ENCODE data around the gene LCA5L. TPM values are rescaled to one million over a fixed set of nuclear protein-coding genes. Genes with fewer than 3 reads are reported as not detected.
"Not testable (repeated sequence)": the region's sequence is repeated elsewhere in the genome, so short reads cannot be mapped to it uniquely, and the experiment has no call there.

Gene LCA5L
- total RNA-seq, 1 donor from 2014 or later: 0.41 TPM

GRCh38 chr21:39387461-39388037 is 58.0 kb downstream of the LCA5L start:
- DNase-seq: peak; percentile 97

- no peak for DNase-seq
Observed at GRCh38 chr21:39386899-39387298, 58.7 kb downstream of the LCA5L start.

GRCh38 chr21:39386194-39386593 is 59.4 kb downstream of the LCA5L start:
- DNase-seq: peak; percentile 50

- peak; percentile 94 for DNase-seq
Observed at GRCh38 chr21:39385299-39386145, 60.1 kb downstream of the LCA5L start.

GRCh38 chr21:39384674-39385298 is 60.8 kb downstream of the LCA5L start:
- DNase-seq: no peak

DNA sequence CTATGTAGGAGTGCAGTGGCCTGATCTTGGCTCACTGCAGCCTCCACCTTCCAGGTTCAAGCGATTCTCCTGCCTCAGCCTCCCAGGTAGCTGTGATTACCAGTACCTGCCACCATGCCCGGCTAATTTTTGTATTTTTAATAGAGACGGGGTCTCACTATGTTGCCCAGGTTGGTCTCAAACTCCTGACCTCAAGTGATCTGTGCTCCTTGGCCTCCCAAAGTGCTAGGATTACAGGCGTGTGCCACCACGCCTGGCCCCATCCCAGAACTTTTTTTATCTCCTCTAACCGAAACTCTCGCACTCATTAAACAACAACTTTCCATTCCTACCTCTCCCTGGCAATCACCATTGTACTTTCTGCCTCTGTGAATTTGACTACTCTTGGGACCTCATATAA is 63.5 kb downstream of the LCA5L start:
- DNase-seq: not testable (repeated sequence)

DNA sequence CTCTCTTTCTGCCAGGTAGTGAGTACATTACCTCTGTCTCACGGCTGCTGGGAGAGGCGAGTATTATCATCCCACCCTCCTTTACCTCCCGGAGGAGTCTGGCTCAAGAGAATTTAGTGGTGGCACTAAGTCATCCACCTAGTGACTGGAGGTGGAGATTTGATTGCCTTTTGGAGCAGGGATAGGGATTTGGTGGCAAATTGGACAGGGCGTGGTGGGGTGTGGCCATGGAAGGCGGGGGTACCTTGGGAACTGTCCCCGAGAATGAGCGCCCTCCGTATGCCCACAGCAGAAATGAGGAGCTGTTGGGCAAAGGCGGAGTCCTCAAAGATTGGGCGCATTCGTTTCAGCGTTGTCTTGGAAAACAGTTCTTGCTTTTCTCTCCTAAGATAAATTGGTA is 64.6 kb downstream of the LCA5L start:
- no peak for DNase-seq

DNA sequence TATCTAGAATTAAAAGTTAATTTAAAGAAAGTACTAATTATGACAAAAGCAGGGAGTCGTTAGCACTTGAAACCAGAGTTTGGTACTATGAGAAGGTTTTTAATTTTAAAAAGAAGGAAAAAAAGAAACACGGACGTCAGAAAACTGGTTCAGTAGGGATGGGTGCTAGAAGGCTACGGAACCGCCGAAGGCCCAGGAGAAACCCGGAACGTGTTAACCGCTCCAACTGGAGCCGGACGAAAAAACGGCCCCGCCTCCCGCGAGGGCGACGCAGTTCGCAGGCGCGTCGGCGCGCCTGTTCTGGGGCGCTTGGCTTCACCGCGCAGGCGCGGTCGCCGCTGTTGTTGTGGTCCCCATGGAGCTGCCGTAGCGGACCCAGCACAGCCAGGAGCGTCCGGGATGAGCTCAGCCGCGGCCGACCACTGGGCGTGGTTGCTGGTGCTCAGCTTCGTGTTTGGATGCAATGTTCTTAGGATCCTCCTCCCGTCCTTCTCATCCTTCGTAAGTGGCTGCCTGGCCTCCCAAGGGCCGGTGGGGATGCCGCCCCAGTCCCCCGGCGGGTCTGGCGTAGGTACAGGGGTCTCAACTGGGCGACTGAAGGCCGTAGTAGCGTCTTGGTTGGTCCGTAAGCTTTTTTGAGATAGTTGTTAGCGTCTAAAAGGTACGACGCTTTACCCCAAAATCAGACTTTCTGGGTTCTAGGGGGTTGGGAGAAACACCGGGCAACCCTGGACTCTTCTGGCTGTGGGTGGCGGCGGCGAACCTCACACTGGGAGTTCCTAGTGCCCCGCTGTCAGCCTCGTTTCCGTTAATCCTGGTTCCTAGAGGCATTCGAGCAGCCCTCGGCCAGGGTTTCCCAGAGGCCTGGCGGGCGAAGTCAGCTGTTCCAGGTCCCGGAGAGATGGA is 65.3 kb downstream of the LCA5L start:
- DNase-seq: peak; percentile 97

DNA sequence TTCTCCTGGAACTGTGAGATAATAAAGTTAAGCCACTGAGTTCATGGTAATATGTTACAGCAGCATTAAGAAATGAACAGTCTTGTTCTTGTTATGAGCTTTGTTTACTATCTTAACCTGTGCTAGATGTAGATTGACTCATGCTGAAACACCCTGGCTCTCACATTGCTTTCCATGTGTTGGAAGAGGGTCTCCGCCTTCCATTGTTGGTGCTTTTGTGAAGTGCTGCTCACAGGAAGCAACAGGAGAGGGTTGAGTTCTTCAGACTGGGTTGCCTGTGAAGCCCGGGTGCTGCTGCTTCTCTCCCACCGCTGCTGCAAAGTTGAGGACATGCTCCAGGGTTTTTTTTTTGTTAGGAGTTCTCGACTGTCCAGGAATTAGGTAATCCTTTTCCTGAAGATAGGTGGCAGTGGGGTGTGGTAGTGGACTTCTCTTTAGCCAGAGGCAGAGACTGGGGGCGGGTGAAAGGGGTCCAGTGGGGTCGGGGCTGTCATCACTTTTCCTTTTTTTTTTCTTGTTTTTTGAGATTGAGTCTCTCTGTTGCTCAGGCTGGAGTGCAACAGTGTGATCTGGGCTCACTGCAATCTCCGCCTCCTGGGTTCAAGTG is 68.0 kb downstream of the LCA5L start:
- no peak for DNase-seq

GRCh38 chr21:39375446-39375845 is 70.1 kb downstream of the LCA5L start:
- DNase-seq: no peak

GRCh38 chr21:39374046-39374445 is 71.5 kb downstream of the LCA5L start:
- no peak for DNase-seq

- peak; percentile 51 for DNase-seq
Observed at GRCh38 chr21:39373634-39374033, 71.9 kb downstream of the LCA5L start.

- DNase-seq: not testable (repeated sequence)
Observed at GRCh38 chr21:39369896-39370288, 75.7 kb downstream of the LCA5L start.

DNA sequence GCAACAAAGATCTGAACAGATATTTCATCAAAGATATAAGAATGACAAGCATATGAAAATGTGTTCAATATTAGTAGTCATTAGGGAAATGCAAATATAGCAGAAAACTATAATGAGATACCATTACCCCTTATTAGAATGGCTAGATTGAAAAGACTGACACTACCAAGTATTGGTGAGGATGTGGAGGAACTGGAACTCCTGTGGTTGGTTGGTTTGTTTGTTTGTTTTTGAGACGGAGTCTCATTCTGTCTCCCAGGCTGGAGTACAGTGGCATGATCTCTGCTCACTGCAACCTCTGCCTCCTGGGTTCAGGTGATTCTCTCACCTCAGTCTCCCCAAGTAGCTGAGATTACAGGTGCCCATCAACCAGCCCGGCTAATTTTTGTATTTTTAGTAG is 77.8 kb downstream of the LCA5L start:
- DNase-seq: no peak

GRCh38 chr21:39366563-39366962 is 79.0 kb downstream of the LCA5L start:
- no peak for DNase-seq

DNA sequence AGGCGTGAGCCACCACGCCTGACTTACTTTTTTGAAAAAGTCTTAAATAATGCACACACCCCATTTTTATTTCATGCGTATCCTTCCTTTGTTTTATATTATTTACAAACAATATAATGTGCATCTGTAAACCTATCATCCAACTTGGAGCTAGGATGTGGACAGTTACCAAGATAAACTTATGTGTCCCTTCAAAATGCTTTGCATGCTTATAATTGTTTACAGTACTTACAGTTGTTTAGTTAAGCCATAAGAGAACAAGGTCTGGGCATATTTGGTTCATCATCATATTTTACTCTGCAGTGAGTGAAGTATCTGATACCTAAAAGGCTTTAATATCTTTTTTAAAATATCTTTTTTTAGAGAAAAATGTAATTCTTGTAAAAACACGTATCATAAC is 80.6 kb downstream of the LCA5L start:
- DNase-seq: no peak

DNA sequence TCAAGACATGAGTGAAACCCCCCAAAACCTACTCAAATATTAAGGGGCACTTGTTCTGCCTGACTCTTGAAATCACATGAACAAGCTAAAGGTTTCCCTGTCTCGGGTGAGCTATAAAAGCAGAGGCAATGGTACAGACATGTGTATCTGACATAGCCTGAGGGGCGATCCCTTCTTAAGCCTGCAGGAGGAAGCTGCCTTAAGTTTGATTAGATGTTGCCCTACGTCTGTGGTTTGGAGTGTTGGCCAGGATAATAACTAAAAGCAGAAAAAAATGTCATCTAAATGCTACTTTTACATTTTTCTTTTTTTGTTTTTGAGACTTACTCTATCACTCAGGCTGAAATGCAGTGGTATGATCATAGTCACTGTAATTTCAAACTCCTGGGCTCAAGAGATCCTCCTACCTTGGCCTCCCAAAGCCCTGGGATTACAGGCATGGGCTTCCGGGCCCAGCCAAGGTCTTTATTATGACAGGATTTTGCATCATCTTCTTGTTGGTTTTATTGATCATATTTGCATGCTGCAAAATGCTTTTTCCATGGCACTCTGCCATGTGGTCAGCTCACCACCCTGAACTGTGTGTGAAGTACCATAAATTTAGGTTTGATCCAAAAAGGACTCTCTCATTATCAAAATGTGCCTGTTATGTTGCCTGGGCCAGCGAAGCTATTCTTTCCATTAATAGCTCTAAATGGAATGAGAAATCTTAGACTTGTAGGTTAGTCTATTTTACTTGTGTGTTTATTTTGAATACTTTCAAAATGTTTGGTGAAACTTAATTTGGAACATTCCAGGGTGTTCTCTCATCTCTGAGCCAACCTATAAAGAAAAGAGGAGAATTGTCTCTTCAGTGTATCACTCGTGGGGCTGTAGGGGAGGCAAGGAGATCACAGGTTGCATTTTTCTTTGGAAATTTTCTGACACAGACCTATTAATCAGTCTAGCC is 81.7 kb downstream of the LCA5L start:
- no peak for DNase-seq

DNA sequence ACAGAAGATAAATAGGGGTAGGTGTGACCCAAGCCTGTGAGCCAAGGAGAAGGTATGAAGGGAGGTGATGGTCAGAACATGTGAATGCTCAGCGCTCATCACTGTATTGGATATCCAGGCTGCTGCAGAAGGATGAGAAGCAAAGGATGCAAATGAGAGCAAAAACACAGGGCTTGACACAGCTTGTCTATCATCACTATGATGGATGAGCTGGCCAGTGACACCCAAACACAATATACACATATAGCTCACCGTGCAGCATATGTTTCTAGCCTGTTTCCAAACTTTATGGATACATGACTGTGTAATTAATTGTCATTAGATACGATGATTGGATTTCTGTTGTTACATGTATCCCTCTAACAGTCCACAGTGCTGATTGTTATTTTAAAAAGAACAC is 82.8 kb downstream of the LCA5L start:
- no peak for DNase-seq

DNA sequence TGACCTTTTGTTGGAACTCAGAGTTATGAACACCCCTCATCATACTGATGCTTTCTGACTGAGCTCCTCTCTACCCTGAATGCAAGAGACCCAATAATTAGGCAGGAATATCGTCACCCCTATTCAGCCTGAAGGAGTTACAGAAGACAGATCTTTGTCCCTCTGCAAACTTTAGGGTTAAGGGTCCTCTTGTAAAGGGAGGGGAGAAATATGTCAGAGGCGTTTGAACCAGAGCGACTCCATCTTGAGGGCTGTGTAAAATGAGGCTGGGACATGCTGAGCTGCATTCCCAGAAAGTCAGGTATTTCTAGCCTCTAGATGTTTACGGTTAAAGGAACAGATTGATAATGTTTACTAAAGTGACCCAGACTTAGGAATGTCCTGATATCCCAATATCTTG is 86.2 kb downstream of the LCA5L start:
- no peak for DNase-seq

Measured in tongue (tissue), 2 donors.